Measurements from ENCODE around the gene UFSP1. TPM values are rescaled to one million over a fixed set of nuclear protein-coding genes. Genes with fewer than 3 reads are reported as not detected.
"Not testable (repeated sequence)": the region's sequence is repeated elsewhere in the genome, so short reads cannot be mapped to it uniquely, and the experiment has no call there.

Gene UFSP1
- total RNA-seq (3.4 TPM), polyA plus RNA-seq (ENCODE audit: insufficient read depth, low read depth, low replicate concordance) (3.8 TPM)
- long read RNA-seq, donor 1, partial matches to known transcripts: 0 of 3 reads
- long read RNA-seq, donor 1, other reads (novel, unspliced or antisense): 0 of 3 reads
- long read RNA-seq, donor 2, partial matches to known transcripts: 0 of 1 reads
- long read RNA-seq, donor 2, other reads (novel, unspliced or antisense): 0 of 1 reads
- long read RNA-seq, donor 3, partial matches to known transcripts: 0 of 2 reads
- long read RNA-seq, donor 3, other reads (novel, unspliced or antisense): 0 of 2 reads
- long read RNA-seq, donor 4, partial matches to known transcripts: 0 of 3 reads
- long read RNA-seq, donor 4, other reads (novel, unspliced or antisense): 0 of 3 reads
- long read RNA-seq, donor 5: 0 reads
- long read RNA-seq, donor 6, partial matches to known transcripts: 0 of 3 reads
- long read RNA-seq, donor 6, other reads (novel, unspliced or antisense): 0 of 3 reads
- long read RNA-seq, donor 7, partial matches to known transcripts: 0 of 2 reads
- long read RNA-seq, donor 7, other reads (novel, unspliced or antisense): 0 of 2 reads
- long read RNA-seq, donor 8, transcript UFSP1-201 (1 exons, 996 nt): major isoform, 7 of 7 reads
- long read RNA-seq, donor 8, partial matches to known transcripts: 0 of 7 reads
- long read RNA-seq, donor 8, other reads (novel, unspliced or antisense): 0 of 7 reads
- long read RNA-seq, donor 9, partial matches to known transcripts: 0 of 1 reads
- long read RNA-seq, donor 9, other reads (novel, unspliced or antisense): 0 of 1 reads
- long read RNA-seq, donor 10, partial matches to known transcripts: 0 of 3 reads
- long read RNA-seq, donor 10, other reads (novel, unspliced or antisense): 0 of 3 reads

- Histone ChIP-seq H3K27me3 (ENCODE audit: control insufficient read depth, insufficient read depth, low read length) (no peaks in the 10 kb centered on the region), H3K9me3 (ENCODE audit: control insufficient read depth in 2 of 3, insufficient read depth in 1 of 3, low read length in 3 of 3) (no peaks in the 10 kb centered on the region), H3K9ac (ENCODE audit: low read length in 3 of 3) (peak within 1 kb of the TSS; percentile 53 to 71 (median 60)), H3K27ac (ENCODE audit: low read depth in 2 of 2, low read length in 2 of 2) (peak within 1 kb of the TSS; percentile 89 to 95), H3K4me1 (ENCODE audit: control insufficient read depth in 2 of 3, insufficient read depth in 2 of 3, low read depth in 1 of 3, low read length in 3 of 3) (peaks cover 0 to 18% (median 4%) of the 10 kb centered on the region in 3 donors), H3K36me3 (ENCODE audit: control insufficient read depth in 2 of 3, insufficient read depth in 3 of 3, low read length in 3 of 3) (peaks cover 16 to 44% (median 31%) of the 10 kb centered on the region in 3 donors), H3K4me3 (ENCODE audit: low read length in 3 of 3) (peak within 1 kb of the TSS; percentile 58 to 73 (median 72))
- DNase-seq (no peak), FAIRE-seq (no peak)
- TF ChIP-seq, protein P1, sequence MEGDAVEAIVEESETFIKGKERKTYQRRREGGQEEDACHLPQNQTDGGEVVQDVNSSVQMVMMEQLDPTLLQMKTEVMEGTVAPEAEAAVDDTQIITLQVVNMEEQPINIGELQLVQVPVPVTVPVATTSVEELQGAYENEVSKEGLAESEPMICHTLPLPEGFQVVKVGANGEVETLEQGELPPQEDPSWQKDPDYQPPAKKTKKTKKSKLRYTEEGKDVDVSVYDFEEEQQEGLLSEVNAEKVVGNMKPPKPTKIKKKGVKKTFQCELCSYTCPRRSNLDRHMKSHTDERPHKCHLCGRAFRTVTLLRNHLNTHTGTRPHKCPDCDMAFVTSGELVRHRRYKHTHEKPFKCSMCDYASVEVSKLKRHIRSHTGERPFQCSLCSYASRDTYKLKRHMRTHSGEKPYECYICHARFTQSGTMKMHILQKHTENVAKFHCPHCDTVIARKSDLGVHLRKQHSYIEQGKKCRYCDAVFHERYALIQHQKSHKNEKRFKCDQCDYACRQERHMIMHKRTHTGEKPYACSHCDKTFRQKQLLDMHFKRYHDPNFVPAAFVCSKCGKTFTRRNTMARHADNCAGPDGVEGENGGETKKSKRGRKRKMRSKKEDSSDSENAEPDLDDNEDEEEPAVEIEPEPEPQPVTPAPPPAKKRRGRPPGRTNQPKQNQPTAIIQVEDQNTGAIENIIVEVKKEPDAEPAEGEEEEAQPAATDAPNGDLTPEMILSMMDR (IDR thresholded peaks at IDR 0.05; ENCODE audit: borderline replicate concordance, extremely low read depth, insufficient read depth): no peak
- intact Hi-C loops (cut with DNase I): no loop called here
These were observed at the start of gene UFSP1 for GRCh38 chr7:100888988-100889750. Gene UFSP1, minus strand, starts transcription at chr7:100889715. Its CDS starts 444 bp downstream, at chr7:100889271.

GRCh38 chr7:100936167-100936566 is 46.7 kb upstream of the UFSP1 start:
- H3K4me3 ChIP-seq (ENCODE audit: low read length in 3 of 3); H3K27me3 ChIP-seq (ENCODE audit: control insufficient read depth, insufficient read depth, low read length); H3K4me1 ChIP-seq (ENCODE audit: control insufficient read depth in 2 of 3, insufficient read depth in 2 of 3, low read depth in 1 of 3, low read length in 3 of 3); DNase-seq; H3K27ac ChIP-seq (ENCODE audit: low read depth in 2 of 2, low read length in 2 of 2); intact Hi-C loops (cut with DNase I); H3K9ac ChIP-seq (ENCODE audit: low read length in 3 of 3); H3K36me3 ChIP-seq (ENCODE audit: control insufficient read depth in 2 of 3, insufficient read depth in 3 of 3, low read length in 3 of 3); H3K9me3 ChIP-seq (ENCODE audit: control insufficient read depth in 2 of 3, insufficient read depth in 1 of 3, low read length in 3 of 3); FAIRE-seq: not testable (repeated sequence)

- intact Hi-C loops (cut with DNase I); H3K27me3 ChIP-seq (ENCODE audit: control insufficient read depth, insufficient read depth, low read length); FAIRE-seq; H3K4me1 ChIP-seq (ENCODE audit: control insufficient read depth in 2 of 3, insufficient read depth in 2 of 3, low read depth in 1 of 3, low read length in 3 of 3); H3K9me3 ChIP-seq (ENCODE audit: control insufficient read depth in 2 of 3, insufficient read depth in 1 of 3, low read length in 3 of 3); H3K9ac ChIP-seq (ENCODE audit: low read length in 3 of 3); H3K4me3 ChIP-seq (ENCODE audit: low read length in 3 of 3); H3K36me3 ChIP-seq (ENCODE audit: control insufficient read depth in 2 of 3, insufficient read depth in 3 of 3, low read length in 3 of 3); H3K27ac ChIP-seq (ENCODE audit: low read depth in 2 of 2, low read length in 2 of 2); DNase-seq: not testable (repeated sequence)
These were observed 45.9 kb upstream of the UFSP1 start for GRCh38 chr7:100935381-100935780.

GRCh38 chr7:100933734-100934133 is 44.2 kb upstream of the UFSP1 start:
- H3K27ac ChIP-seq (ENCODE audit: low read depth in 2 of 2, low read length in 2 of 2): no peak overlapping the region
- intact Hi-C loops (cut with DNase I): no loop called here
- no peak overlapping the region for H3K9ac ChIP-seq (ENCODE audit: low read length in 3 of 3)
- H3K4me1 ChIP-seq (ENCODE audit: control insufficient read depth in 2 of 3, insufficient read depth in 2 of 3, low read depth in 1 of 3, low read length in 3 of 3): no peaks in the 10 kb centered on the region
- TF ChIP-seq, protein P1 (IDR thresholded peaks at IDR 0.05; ENCODE audit: borderline replicate concordance, extremely low read depth, insufficient read depth): no peak
- H3K36me3 ChIP-seq (ENCODE audit: control insufficient read depth in 2 of 3, insufficient read depth in 3 of 3, low read length in 3 of 3): no peaks in the 10 kb centered on the region
- H3K27me3 ChIP-seq (ENCODE audit: control insufficient read depth, insufficient read depth, low read length): no peaks in the 10 kb centered on the region
- H3K4me3 ChIP-seq (ENCODE audit: low read length in 3 of 3): no peak overlapping the region
- FAIRE-seq (no peak), DNase-seq (no peak)
- peaks cover 0 to 4% (median 0%) of the 10 kb centered on the region in 3 donors for H3K9me3 ChIP-seq (ENCODE audit: control insufficient read depth in 2 of 3, insufficient read depth in 1 of 3, low read length in 3 of 3)

Measured in kidney (tissue), 22 donors.